ENCODE results near the gene NXPH4. TPM values are rescaled to one million over a fixed set of nuclear protein-coding genes. Genes with fewer than 3 reads are reported as not detected.

NXPH4 gene
- total RNA-seq, 1 experiment from 2014 or later = 20.0 TPM

DNA sequence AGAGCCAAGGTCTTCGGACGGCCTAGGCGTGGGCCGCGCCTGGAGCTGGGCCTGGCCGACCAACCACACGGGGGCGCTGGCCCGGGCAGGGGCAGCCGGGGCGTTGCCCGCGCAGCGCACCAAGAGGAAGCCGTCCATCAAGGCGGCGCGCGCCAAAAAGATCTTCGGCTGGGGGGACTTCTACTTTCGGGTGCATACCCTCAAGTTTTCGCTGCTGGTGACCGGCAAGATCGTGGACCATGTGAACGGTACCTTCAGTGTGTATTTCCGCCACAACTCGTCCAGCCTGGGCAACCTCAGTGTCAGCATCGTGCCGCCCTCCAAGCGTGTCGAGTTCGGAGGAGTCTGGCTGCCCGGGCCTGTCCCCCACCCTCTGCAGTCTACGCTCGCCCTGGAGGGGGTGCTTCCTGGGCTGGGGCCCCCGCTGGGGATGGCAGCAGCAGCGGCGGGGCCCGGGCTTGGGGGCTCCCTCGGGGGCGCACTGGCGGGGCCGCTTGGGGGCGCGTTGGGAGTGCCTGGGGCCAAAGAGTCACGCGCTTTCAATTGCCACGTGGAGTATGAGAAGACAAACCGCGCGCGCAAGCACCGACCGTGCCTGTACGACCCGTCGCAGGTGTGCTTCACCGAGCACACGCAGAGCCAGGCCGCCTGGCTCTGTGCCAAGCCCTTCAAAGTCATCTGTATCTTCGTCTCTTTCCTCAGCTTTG lies 8.5 kb downstream of the NXPH4 start:
- H2AFZ ChIP-seq (ENCODE audit: low read depth, low read length, poor library complexity, severe bottlenecking) = no peak overlapping the region
- H3K27ac ChIP-seq (ENCODE audit: low read depth, low read length) = no peak overlapping the region; the same call in 1 of the 2 replicates
- ChIA-PET RAD21 (ENCODE audit: low non-redundant PET in 1 of 2, low total read pairs in 2 of 2, uncharacterized antibody in 2 of 2, unreplicated experiment in 2 of 2) (no interaction called here), CTCF (interaction anchor here (1.2 kb wide), 1 partner anchor 18 kb away, joined by 3 read pairs; no protein-coding TSS in a partner anchor), POLR2A (no interaction called here)
- H3K9ac ChIP-seq (ENCODE audit: low read length) = no peak overlapping the region
- no peaks in the 10 kb centered on the region for H3K9me2 ChIP-seq (ENCODE audit: insufficient read depth)
- no peak overlapping the region for H3K4me3 ChIP-seq (replicated peaks in 1 of 2; ENCODE audit: low read depth in 1 of 2, low read length in 2 of 2)
- no peaks in the 10 kb centered on the region for H3K27me3 ChIP-seq (ENCODE audit: insufficient read depth, low read length)
- H3K9me3 ChIP-seq (ENCODE audit: control insufficient read depth in 1 of 2, insufficient read depth in 1 of 2, low read depth in 1 of 2, low read length in 2 of 2) = no peaks in the 10 kb centered on the region
- H3K79me2 ChIP-seq (ENCODE audit: insufficient read depth, low read length) = peaks cover 6% of the 10 kb centered on the region
- no peak for DNase-seq (ENCODE audit: low read depth, low spot score)
- BruUV-seq (replicated peaks) = no TSS peak
- peaks cover 0 to 7% of the 10 kb centered on the region in 2 experiments; a peak in 1 of 4 replicates for H3K4me1 ChIP-seq (ENCODE audit: control insufficient read depth in 1 of 2, insufficient read depth in 2 of 2, low read length in 2 of 2)
- no peaks in the 10 kb centered on the region for H4K20me1 ChIP-seq (ENCODE audit: insufficient read depth)
- no peaks in the 10 kb centered on the region for H3K36me3 ChIP-seq (ENCODE audit: control insufficient read depth in 1 of 2, insufficient read depth in 2 of 2, low read length in 2 of 2)
- TF ChIP-seq, protein P1, sequence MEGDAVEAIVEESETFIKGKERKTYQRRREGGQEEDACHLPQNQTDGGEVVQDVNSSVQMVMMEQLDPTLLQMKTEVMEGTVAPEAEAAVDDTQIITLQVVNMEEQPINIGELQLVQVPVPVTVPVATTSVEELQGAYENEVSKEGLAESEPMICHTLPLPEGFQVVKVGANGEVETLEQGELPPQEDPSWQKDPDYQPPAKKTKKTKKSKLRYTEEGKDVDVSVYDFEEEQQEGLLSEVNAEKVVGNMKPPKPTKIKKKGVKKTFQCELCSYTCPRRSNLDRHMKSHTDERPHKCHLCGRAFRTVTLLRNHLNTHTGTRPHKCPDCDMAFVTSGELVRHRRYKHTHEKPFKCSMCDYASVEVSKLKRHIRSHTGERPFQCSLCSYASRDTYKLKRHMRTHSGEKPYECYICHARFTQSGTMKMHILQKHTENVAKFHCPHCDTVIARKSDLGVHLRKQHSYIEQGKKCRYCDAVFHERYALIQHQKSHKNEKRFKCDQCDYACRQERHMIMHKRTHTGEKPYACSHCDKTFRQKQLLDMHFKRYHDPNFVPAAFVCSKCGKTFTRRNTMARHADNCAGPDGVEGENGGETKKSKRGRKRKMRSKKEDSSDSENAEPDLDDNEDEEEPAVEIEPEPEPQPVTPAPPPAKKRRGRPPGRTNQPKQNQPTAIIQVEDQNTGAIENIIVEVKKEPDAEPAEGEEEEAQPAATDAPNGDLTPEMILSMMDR (IDR thresholded peaks at IDR 0.05 in 2 of 3, conservative IDR thresholded peaks at IDR 0.05 in 1 of 3; ENCODE audit: borderline replicate concordance in 1 of 3, insufficient read depth in 1 of 3, low read depth in 2 of 3, low read length in 2 of 3) = peak in 1 of 3 experiments; percentile 34; a peak in 1 of 6 replicates
- TF ChIP-seq ELF1 (IDR thresholded peaks at IDR 0.05; ENCODE audit: borderline replicate concordance, low read depth) = no peak
- intact Hi-C loops (cut with micrococcal nuclease) = no loop called here
- no peak overlapping the region for H3K4me2 ChIP-seq (ENCODE audit: low read length)
- no peak for ATAC-seq

DNA sequence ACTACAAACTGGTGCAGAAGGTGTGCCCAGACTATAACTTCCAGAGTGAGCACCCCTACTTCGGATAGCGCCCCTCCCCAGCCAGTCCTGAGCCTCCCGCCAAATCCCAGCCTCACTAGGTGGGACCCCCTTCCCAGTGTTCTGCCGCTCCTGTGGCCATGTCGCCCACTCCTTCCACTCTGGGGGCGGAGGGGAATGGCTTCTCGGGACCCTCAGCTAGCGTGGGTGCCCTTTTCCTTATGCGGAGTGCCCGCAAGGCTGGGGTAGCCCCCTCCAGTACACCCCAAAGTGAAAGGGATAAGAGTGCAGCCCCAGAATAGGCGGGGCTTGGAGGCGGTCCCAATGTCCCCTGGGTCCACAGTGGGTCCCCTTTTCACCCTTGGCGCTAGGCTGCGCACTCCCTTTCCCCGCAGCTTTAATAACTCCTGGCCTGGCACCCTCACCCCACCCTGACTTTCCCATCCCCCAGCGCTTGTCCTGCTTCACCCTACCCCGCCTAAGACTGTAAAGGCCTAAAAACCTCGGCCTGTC lies 9.2 kb downstream of the NXPH4 start:
- Histone ChIP-seq H3K9me2 (ENCODE audit: insufficient read depth) (no peaks in the 10 kb centered on the region), H3K36me3 (ENCODE audit: control insufficient read depth in 1 of 2, insufficient read depth in 2 of 2, low read length in 2 of 2) (no peaks in the 10 kb centered on the region; a peak in 1 of 4 replicates), H3K4me1 (ENCODE audit: control insufficient read depth in 1 of 2, insufficient read depth in 2 of 2, low read length in 2 of 2) (peaks cover 3 to 12% of the 10 kb centered on the region in 2 experiments; a peak in 3 of 4 replicates), H3K79me2 (ENCODE audit: insufficient read depth, low read length) (peaks cover 12% of the 10 kb centered on the region), H3K27me3 (ENCODE audit: insufficient read depth, low read length) (no peaks in the 10 kb centered on the region), H3K27ac (ENCODE audit: low read depth, low read length) (no peak overlapping the region), H3K9me3 (ENCODE audit: control insufficient read depth in 1 of 2, insufficient read depth in 1 of 2, low read depth in 1 of 2, low read length in 2 of 2) (no peaks in the 10 kb centered on the region), H3K4me3 (replicated peaks in 1 of 2; ENCODE audit: low read depth in 1 of 2, low read length in 2 of 2) (no peak overlapping the region), H2AFZ (ENCODE audit: low read depth, low read length, poor library complexity, severe bottlenecking) (no peak overlapping the region), H4K20me1 (ENCODE audit: insufficient read depth) (no peaks in the 10 kb centered on the region), H3K9ac (ENCODE audit: low read length) (no peak overlapping the region), H3K4me2 (ENCODE audit: low read length) (no peak overlapping the region)
- RAD21 ChIA-PET (ENCODE audit: low non-redundant PET in 1 of 2, low total read pairs in 2 of 2, uncharacterized antibody in 2 of 2, unreplicated experiment in 2 of 2) = no interaction called here
- BruUV-seq (replicated peaks) = no TSS peak
- intact Hi-C loops (cut with micrococcal nuclease) = no loop called here
- CTCF ChIA-PET = interaction anchor here (2.1 to 2.9 kb wide), 2 partner anchors 13 to 17 kb away, joined by 8 to 9 read pairs; no protein-coding TSS in a partner anchor
- ATAC-seq (no peak), DNase-seq (ENCODE audit: low read depth, low spot score) (no peak)
- POLR2A ChIA-PET = no interaction called here
- TF ChIP-seq POLR2A (IDR thresholded peaks at IDR 0.05; ENCODE audit: borderline replicate concordance, extremely low read depth, insufficient read depth, insufficient read length) = no peak
- TF ChIP-seq, protein P2, sequence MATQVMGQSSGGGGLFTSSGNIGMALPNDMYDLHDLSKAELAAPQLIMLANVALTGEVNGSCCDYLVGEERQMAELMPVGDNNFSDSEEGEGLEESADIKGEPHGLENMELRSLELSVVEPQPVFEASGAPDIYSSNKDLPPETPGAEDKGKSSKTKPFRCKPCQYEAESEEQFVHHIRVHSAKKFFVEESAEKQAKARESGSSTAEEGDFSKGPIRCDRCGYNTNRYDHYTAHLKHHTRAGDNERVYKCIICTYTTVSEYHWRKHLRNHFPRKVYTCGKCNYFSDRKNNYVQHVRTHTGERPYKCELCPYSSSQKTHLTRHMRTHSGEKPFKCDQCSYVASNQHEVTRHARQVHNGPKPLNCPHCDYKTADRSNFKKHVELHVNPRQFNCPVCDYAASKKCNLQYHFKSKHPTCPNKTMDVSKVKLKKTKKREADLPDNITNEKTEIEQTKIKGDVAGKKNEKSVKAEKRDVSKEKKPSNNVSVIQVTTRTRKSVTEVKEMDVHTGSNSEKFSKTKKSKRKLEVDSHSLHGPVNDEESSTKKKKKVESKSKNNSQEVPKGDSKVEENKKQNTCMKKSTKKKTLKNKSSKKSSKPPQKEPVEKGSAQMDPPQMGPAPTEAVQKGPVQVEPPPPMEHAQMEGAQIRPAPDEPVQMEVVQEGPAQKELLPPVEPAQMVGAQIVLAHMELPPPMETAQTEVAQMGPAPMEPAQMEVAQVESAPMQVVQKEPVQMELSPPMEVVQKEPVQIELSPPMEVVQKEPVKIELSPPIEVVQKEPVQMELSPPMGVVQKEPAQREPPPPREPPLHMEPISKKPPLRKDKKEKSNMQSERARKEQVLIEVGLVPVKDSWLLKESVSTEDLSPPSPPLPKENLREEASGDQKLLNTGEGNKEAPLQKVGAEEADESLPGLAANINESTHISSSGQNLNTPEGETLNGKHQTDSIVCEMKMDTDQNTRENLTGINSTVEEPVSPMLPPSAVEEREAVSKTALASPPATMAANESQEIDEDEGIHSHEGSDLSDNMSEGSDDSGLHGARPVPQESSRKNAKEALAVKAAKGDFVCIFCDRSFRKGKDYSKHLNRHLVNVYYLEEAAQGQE (IDR thresholded peaks at IDR 0.05; ENCODE audit: low read depth) = no peak
- no peak for TF ChIP-seq ZBTB33 (IDR thresholded peaks at IDR 0.05; ENCODE audit: extremely low read depth, insufficient replicate concordance, low read length)
- TF ChIP-seq ZNF274 (IDR thresholded peaks at IDR 0.05; ENCODE audit: low read depth, low read length) = no peak
- TF ChIP-seq FOSL1 (IDR thresholded peaks at IDR 0.05; ENCODE audit: low read depth) = no peak
- no peak for TF ChIP-seq EZH2phosphoT487 (IDR thresholded peaks at IDR 0.05; ENCODE audit: borderline replicate concordance)
- TF ChIP-seq POLR2AphosphoS5 (IDR thresholded peaks at IDR 0.05; ENCODE audit: low read depth, low read length) = no peak
- TF ChIP-seq ELF1 (IDR thresholded peaks at IDR 0.05; ENCODE audit: borderline replicate concordance, low read depth) = no peak
- no peak for TF ChIP-seq SP1 (IDR thresholded peaks at IDR 0.05; ENCODE audit: low read depth)

Measured in HCT116 (cell line).